T-helper 1 cell (primary cell): Measurements from ENCODE around the gene PHF1.

Experiments used
- DNase-seq, 5 donors: peaks; one replicate each; pipeline ENCODE4 v3.0.0-alpha.2; 2012 to 2020

PHF1 gene

DNA sequence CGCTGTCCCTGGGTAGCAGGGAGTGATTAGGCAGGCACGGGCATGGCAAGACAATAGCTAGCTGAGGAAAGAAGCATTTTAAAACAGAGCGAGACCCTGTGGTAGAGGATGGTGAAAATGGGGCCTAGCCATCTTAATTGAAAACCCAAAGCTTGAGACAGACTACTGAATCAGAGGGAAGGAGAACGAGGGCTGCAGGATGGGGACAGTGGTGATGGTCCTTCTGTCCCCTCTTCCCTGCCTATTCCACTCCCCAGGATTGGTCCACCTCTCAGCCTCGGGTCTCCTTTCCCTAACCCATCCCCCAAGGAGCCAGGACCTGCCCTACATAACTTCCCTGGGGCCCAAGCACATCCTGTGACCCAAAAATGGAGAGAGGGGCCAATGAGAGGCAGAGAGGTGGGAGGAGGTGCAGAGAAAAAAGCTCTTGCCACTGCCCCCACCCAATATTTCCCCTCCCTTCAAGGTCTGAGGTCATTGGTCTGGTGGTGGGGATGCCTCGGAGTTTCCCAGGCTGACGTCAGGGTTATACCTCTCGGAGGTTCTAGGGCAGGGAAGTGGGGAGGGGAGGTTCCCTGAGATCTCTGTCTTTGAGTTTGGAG, 8.0 kb downstream of the PHF1 start:
- DNase-seq, result peak in 3 of 5 donors; percentile 53 to 68 (median 60)

DNA sequence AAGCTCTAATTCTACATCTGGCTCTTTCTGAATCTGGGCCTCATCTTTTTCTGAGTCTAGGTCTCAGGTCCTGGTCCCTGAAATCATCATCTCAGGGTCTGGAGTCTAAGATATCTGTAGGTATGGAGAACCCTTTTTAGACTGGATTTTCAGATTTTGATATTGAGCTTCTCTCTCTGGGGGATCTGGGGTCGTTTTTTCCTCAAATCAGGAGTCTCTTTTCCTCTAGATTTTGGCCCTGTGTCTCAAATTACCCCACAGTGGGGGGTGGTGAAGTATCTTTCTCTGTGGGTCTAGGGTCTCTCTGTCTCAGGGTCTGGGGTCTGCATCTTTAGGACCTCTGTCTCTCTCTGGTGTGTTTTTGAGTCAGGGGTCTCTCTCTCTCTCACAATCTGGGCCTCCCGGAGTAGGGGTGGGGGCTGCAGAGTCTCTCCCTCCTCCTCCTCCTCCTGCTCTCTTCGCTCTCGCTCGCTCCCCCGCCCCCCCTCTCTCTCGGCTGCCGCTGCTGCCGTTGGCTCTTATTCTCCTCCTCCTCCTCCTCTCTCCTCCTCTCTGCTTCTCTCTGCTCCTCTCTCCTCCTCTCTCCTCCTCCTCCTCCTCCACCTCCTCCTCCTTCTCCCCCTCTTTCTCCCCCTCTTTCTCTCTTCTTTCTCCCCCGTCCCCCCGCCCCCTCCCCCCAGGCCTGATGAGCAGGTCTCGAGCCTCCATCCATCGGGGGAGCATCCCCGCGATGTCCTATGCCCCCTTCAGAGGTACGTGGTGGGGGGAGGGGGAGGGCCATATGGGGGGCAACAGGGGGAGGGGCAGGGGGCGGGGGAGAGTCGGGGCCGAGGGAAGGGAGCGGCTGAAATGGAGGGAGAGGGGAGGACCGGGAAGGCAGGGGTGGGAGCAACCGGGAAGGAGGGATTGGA, 9.0 kb downstream of the PHF1 start, which contains the start of gene SYNGAP1:
Gene SYNGAP1, plus strand, starts transcription at position 486 of the 911 bp plus-strand sequence. Its CDS starts 200 bp downstream, at position 686.
- DNase-seq, result peak in 1 of 5 donors; percentile 54

DNA sequence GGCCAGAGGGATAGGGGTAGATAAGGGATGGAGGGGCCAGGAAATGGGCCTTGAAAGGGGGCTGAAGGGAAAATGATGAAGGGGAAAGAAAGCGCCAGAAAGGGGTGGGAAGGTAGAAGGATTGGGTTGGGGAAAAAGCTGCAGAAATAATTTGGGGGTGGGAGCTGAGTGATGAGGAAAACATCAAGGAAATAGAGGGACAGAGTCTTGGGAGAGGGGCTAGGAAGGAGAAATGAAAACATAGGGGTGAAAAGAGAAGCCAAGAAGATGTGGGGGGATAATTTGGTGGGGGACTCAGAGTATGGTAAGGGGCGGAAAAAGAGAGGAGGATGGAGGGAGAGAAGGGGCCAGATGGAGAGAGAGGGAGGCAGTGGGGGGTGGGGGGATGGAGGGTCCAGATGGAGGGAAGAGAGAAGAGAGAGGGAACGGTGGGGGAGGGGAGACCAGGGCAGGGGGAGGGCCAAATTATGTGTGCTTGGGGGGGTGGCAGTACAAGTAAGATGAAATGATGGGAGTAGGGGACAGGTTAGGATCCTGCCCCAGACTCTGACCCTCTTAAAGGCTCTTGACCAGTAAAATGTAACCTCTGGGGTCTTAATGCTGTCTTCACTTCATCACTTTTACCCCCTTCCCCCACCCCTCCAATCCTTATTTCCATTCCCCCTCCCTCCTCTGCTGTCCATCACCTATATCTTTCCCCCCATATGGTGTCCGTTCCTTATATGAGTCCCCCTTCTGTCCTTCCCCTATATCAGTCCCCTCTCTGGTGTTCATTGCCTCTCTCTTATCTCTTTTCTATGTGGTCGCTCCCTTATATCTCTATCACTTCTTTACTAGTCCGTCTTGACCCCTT, 9.9 kb downstream of the PHF1 start:
- no peak for DNase-seq

DNA sequence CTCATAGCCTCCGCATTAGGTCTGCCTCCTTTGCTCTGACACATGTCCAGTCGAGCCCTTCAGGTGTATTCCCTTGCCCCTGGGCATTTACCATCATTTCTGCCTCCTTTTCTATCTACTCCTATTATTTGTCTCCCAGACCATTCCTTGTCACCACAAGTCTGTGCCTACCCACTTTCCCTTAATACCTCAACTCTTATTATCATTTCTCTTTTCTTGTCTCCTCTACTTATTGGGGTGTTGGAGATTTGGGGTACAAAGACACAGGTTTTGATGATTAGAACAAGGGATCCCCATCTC, 10.5 kb downstream of the PHF1 start:
- DNase-seq, result no peak

DNA sequence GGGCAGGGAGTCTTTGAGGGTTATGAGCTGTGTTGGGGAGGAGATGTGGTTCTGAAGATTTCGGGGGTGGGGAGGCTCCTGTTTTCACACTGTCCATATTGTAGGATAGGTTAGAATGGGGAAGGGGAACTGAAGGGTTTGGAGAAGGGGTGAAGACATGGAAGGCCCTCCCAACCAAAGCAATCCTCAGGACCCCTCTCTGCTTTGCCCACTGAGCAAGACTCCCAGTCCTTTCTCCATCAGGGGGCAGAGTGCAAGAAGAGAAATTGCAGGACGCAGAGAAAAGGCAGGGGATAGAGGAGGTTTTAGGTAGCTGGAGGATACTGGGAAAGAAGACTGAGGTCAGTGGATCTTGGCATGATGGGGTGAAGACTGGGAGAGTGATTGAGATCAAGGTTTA, 13.0 kb downstream of the PHF1 start:
- no peak for DNase-seq

DNA sequence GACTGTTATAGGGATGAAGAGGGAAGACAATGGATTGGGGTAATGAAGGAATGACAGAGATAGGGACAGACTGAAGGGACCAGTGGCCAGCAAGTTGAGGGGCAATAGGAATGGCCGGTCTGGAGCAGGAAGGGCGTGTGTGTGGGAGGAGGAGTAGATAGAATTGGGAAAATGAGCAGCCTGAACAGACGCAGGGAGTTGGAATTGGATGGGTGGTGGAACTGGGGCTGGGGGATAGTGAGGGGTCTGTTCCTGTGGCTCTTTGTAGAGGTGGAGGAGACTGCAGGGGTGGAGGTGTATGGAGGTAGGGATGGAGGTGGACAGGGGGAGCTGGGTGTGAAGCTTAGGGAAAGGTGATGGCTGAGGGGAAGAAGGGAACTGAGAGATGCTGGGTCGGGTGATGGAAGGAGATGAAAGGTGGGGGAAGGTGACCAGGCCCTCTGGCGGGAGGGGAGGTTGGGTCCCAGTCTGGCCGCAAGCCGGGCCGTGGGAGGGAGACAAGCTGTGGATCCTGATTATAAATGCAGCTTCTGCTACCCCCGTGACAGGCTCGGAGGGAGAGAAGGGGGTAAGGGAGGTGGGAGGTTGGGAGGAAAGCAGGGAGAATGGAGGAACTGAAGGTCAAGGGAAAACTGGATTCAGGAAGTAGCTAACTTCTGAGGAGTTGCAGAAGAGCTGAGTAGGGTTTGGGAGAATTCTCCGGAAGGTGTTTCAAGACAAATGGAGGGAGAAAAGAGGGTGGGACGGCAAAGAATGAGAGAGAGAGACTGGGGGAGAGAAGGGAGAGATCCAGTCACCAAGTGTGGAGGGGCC, 14.2 kb downstream of the PHF1 start:
- DNase-seq, result no peak

DNA sequence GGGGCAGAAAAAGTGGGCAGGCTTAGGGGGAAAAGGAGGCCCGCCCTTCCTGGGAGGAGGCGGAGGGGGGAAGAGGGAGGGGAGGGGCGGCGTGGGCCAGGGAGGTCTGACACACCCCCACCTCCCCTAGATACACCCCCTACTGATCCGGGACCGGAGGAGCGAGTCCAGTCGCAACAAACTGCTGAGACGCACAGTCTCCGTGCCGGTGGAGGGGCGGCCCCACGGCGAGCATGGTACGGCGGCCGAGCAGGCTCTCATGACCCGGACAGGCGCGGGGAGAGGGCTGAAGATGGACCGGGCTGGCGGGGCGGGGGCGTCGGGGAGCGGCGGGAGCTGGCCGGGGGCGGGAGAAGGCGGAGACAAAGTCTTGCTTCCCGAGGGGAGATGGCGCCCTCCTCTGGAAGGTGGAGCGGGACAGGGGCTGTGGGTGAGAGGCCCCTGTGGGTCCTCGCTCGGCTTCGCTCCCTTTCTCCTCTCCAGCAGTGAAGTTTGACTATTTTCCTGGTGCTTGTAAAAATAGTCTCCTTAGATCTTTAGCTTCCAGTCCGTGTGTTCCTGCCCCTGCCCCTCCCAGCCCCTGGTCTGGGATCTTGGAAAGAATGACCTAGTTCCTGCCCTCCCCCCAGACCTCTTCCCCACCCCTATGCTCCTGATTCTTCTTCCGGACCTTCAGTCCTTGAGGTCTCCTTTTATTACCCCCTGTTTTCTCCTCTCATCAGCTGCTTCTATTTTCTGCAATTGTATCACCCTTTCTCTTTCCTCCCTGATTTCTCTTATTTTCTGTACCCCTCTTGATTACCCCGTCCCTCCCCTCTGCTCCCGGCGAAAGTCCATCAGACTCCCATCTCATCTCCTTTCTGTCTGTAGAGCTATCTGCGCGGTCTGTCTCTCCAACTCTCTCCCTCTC, 15.1 kb downstream of the PHF1 start:
- peak; percentile 70 to 85 (median 76) for DNase-seq

DNA sequence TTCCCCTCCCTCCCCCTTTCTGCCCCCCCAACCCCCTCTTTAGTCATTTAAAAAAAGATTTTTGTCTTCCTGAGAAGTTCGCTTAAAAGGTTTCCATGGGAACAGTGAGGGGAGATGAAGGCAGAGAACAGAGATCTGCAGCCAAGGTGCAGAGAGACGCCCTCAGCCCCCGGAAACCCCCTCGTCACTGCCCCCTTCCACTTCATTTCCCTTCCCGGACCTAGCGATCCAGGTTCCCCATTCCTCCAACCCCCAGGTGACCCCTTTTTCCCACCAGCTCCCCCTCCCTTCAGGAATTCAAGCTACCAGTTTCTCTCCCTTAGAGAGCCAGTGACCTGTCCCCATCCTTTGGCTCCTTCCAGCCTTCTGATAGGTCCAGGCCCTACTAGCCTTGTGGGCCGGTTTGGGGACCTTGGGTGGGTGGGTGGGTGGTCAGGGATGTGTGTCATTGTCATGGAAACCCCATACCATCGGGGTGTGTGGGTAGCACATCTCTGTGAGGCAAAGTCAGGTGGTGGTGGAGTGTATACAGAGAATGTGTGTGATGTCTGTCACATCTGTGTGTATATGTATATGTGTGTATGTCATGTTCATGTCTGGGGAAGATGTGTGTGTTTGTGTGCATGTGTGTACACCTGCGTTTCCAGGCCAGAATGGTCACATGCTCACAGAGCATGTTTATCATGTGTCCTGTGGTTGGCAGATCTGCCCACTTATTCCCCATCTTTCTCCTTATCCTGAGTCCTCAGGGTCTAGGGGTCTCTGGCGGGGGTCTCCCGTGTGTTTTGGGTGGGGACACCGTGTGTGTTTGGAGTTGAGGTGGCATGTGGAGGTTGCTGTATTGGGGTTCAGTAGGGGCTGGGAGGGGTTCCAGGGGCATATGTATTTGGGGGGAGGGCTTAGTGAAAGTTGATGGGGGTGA, 16.0 kb downstream of the PHF1 start:
- peak in 3 of 5 donors; percentile 31 to 50 (median 45) for DNase-seq

DNA sequence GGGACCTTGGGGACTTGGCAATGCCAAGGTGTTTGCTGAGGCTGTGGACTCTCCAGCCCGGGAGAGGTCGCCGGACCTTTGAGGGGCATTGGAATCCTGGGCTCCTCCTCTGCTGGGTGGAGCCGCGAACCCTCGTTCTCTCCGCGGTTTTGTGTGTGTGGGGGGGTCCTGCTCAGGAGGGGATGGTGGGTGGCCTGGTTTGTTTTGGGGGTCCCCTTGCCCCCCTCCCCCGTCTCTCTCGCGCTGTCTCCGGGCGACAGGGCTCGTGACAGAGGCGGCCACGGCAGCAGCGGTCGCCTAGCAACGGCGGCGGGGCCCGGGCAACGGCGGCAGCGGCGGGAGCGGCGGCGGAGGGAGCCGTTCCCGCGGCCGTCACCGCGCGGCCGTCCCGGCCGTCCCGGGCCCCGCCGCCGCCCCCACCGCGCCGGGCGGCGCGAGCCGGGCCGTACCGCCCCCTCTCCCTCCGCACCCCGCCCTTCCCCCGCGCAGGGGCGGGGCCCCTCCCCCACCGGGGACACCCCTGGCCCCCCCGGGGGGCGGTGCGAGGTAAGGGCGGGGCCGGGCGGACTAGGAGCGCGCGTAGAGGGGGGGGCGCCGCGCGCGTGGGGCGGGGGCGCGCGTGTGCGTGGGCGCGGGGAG, 16.9 kb downstream of the PHF1 start:
- DNase-seq, result peak in 3 of 5 donors; percentile 47 to 69 (median 55)

DNA sequence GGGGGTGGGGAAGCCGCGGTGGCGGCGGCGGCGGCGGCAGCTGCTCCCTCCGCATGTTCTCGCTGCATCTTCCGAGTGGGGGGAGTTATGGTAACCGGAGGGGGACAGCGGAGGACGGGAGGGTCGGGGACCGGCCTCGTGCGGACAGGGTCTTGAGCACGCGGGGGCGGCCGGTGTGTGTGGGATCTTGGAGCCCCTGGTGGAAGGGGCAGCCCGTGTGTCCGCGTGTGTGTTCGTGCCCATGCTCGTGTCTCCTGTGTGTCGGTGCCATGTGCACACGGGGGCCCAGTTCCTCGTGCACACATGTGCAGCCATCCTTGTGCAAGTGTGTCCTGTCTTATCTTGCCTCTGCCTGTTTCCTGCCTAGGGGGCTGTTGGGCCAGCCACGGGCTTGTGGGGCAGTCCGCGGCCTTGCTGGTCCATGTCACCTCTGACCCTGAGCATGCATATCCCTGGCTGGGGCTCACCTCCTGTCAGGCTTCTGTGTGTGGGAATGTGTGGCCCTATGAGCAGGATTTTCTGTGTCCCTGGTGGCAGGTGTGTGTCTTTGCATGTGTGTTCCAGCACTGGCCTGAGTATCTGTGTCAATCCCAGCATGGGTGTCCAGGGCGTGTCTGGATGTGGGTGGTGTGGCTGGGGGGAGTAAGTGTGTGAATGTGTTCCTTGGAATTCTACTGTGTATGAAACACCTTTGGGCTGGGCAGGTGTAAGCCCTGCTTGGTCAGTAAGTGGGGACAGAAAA, 17.6 kb downstream of the PHF1 start:
- peak in 1 of 5 donors; percentile 48 for DNase-seq

DNA sequence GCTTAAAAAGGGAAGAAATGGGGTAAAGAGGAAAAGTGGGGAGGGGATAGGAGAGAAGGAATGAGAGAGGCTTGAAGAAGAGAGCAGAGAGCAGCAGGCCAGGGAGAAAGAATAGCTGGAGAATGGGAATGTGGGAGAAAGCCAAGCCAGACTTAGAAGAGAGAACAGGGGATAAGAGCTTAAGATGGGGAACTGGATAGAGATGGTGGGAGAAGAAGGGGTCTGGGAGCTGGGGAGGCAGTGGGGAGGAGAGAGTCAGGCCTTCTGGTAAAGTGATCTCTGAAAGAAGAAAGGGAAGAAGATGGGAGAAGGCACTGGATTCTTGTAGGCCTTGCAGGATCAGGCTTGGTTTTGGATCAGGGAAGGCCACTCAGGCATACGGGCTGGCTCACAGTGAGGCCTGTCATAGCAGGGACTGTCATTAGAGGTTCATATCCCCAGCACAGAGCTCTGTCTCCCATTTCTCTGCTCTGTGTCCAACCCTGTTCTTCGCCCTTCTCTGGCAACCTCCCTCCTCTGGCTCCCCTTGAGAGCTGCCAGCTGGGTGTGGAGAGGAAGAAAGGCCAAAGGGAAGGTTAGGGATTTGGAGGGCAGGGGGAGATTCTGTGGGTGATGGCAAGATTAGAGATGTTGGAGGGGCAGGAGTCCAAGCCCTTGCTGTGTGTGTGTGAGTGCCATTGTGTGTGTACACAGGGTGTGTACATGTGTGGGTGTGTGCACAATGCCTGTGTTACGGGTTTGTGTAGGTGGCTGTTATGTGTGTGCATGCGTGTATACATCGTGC, 18.3 kb downstream of the PHF1 start:
- DNase-seq, result no peak

DNA sequence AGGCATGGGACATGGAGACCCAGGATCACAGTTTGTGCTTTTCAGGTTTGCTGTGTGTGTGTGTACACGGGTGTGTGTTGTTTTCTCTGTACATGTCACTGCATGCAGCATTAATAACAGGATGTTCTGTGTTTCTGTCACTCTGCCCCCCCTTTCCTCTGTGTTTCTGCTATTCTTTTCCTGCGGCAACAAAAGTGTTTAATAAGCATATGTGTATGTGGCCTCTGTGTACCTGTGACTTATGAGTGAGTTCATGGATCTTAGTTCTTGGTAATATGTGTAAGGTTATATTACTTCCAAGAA, 18.9 kb downstream of the PHF1 start:
- DNase-seq, result peak in 1 of 5 donors; percentile 52

DNA sequence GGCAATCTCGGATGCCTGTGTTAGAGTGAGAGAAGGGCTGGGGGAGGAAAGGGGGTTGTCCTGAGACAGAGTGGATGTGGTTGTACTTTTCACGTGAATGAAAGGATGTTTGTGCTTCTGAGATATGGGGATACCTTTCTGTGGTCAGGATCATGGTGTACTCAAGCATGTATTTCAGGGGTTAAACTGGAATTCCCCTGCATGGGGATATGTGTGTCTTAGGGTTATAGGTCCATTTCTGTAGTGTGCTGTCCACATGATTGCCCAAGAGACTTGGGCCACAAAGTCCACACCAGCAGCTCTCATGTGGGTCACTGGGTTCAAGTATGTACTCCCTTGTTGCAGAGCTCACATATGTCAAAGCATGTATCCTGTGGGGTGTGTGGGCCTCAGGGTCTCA, 19.5 kb downstream of the PHF1 start:
- peak in 1 of 5 donors; percentile 54 for DNase-seq

DNA sequence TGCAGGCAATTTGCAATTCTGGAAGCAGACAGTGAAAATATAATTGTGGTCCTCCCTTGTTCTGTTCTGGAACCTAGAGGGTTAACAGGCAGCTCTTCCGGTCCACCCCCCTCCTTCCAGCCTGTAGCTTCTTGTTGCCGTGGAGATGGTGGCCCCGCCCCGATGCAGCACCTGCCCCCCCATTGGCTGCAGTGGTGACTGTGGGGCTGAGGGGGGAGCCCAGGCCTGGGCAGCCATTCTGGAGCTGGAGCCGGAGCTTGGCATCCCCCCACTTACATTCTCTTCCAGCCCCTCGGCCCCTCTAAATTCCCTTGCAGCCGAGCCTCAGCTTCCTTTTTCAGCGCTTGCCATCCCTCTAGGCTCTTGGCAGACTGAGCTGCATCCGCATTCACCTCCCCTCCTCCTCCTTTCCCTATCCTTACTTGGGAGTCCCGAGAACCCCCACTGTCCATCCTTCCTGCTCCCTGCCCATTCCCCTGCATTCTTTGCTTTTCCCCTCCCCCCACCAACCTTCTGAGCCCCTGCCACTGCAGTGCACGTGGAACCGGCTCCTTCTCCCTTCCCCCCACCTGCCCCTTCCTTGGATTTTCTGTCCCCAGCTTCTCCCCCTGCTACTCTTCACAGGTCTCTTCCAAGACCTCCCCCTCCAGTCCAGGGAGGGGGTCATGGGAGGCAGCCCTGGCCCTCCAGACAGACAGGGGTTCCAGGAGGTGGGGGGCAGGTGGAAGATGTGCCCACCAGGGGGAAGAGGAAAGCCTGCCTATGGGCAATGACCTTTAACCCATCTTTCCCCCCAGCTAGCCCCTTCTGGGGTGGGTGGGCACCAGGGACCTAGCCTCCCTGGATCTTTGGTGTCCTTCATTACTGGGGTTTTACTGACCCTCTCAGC, 20.4 kb downstream of the PHF1 start:
- DNase-seq, result peak; percentile 60 to 82 (median 76)

DNA sequence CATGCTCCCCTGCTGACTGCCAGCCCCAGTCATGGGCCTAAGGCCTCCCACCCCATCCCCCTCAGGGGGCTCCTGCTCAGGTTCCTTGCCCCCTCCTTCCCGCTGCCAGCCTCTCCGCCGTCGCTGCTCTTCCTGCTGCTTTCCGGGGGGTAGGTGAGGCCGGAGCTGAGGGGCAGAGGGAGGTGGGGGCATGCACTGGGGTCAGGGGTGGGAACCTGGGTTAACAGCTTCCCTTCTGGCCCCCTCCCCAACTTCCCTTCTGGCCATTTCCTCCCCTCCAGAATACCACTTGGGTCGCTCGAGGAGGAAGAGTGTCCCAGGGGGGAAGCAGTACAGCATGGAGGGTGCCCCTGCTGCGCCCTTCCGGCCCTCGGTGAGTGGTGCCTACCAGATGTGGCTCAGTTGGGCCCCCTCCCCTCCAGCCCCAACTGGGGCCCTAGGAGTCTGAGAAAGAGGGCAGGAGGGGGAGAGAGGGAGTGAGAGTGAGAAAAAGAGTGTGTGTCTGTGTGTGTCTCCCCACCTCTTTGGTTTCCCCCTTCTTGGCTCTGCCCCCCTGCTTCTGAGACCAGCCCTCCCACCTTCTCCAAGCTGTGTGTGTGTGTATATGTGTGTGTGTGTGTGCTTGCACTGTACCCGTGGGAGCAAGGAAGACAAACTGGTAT, 21.2 kb downstream of the PHF1 start:
- no peak for DNase-seq

DNA sequence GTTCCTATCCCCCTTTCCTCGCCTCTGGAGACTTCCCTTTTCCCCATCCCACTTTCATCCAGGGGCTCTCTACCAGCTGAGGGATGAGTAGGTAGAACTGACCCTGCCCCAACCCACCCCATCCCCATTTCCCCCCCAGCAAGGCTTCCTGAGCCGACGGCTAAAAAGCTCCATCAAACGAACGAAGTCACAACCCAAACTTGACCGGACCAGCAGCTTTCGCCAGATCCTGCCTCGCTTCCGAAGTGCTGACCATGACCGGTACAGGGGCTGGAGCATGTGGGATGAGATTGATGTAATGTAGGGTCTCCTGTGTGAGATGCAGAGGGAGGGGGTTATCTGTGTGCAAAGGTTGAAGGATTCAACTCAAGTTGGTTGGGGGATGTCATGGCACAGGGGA, 21.7 kb downstream of the PHF1 start:
- no peak for DNase-seq
